Calu3 (cell line): ENCODE measurements around the gene ALCAM. TPM values are rescaled to one million over a fixed set of nuclear protein-coding genes. Genes with fewer than 3 reads are reported as not detected.

Source experiments
- BruUV-seq: library from RNA; stranded (reverse); fragments of 400-500 nt; replicated peaks from 2 replicates; lab custom pipeline; 2021; lab: Mats Ljungman, UMichigan
- CTCF ChIA-PET: fragments of 300-600 bp; sonication (Branson Sonifier 250); formaldehyde crosslinking; loops from one replicate; lab custom pipeline; 2022; ENCODE audit warnings: antibody characterized with exemption; lab: Charles Lee
- DNase-seq: peaks from one replicate; pipeline ENCODE4 v3.0.0; 2022
- H3K27ac Mint-ChIP-seq: one replicate; pipeline ENCODE4 v1.8.0; 2022; ENCODE audit warnings: mixed read lengths; ENCODE audit not compliant: unreplicated experiment
- H3K27me3 Mint-ChIP-seq: one replicate; pipeline ENCODE4 v1.8.0; 2022; ENCODE audit warnings: mixed read lengths; ENCODE audit not compliant: unreplicated experiment
- H3K36me3 Mint-ChIP-seq: one replicate; pipeline ENCODE4 v1.8.0; 2022; ENCODE audit warnings: mild to moderate bottlenecking, moderate library complexity, mixed read lengths; ENCODE audit not compliant: insufficient read depth, unreplicated experiment
- H3K4me1 Mint-ChIP-seq: one replicate; pipeline ENCODE4 v1.8.0; 2022; ENCODE audit warnings: mild to moderate bottlenecking, low read depth, mixed read lengths; ENCODE audit not compliant: unreplicated experiment
- H3K4me3 Mint-ChIP-seq: one replicate; pipeline ENCODE4 v1.8.0; 2022; ENCODE audit warnings: mild to moderate bottlenecking, low read depth, moderate library complexity, mixed read lengths; ENCODE audit not compliant: unreplicated experiment
- H3K9me3 Mint-ChIP-seq: one replicate; pipeline ENCODE4 v1.8.0; 2022; ENCODE audit warnings: low read depth, mixed read lengths; ENCODE audit not compliant: unreplicated experiment
- intact Hi-C: fragments of 100-400 bp; cut with micrococcal nuclease; formaldehyde crosslinking; loops from one replicate; pipeline ENCODE4 v1.10.0; 2022; ENCODE audit not compliant: unreplicated experiment
- total RNA-seq: library from RNA; stranded (reverse); gene quantifications from 2 replicates; pipeline ENCODE4 v1.2.3, GENCODE V29; 2022
- TF ChIP-seq, protein P1 (sequence below): fragments of 200-600 bp; IDR thresholded peaks from one replicate; pipeline ENCODE4 v1.8.0; 2022; ENCODE audit warnings: antibody characterized with exemption; ENCODE audit not compliant: unreplicated experiment

ALCAM gene
- total RNA-seq, 1 experiment from 2014 or later, result 166 TPM

DNA sequence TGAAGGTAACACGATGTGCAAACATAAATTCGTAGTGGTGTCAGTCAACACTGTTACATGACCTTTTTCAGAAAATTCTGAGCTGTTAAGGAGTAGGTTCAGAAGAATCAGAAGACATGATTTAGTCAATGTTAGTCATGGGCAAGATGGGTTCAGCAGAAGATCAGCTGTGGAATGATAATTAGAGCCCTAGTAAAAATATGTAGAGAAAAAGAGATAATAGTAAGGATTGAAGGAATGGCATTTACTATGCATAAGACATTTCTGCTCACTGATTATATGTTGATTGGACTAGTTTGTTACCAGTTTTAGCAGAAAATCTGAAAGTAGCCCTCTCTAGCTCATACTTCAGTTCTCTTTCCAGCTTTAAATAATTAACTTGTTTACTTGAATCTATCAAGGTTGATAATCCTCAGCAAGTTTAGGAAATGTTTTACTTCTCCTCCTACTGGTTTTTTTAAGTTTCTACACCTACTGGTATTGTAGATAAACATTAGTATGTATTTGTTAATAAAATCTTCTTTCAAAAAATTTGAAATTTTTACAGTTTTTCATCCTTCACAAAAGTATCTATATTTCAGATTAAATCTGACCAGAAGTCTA lies 98.6 kb downstream of the ALCAM start:
- no peak overlapping the region for H3K27ac Mint-ChIP-seq
- CTCF ChIA-PET, result no interaction called here
- intact Hi-C loops, result no loop called here

DNA sequence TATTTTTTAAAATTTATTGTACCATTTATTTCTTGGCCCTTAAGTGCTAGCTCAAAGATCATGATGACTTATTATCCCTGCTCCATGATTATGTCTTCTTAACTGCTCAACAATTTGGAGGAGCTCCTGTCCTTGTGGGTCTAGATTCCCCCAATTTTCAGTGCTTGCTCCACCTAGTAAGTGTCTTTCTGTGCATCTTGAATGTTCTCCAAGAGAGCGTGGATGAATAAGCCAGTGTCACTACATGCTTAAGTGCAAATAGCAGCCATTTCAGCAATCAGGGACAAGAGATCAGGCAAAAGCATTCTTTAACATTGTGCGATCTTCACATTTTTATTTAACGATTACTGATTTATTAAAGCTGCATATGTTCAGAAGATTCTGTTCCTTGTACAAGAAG lies 99.4 kb downstream of the ALCAM start:
- intact Hi-C loops, result no loop called here
- H3K4me3 Mint-ChIP-seq, result no peak overlapping the region
- CTCF ChIA-PET, result no interaction called here
- H3K27ac Mint-ChIP-seq, result no peak overlapping the region
- no peaks in the 10 kb centered on the region for H3K27me3 Mint-ChIP-seq
- TF ChIP-seq, protein P1, sequence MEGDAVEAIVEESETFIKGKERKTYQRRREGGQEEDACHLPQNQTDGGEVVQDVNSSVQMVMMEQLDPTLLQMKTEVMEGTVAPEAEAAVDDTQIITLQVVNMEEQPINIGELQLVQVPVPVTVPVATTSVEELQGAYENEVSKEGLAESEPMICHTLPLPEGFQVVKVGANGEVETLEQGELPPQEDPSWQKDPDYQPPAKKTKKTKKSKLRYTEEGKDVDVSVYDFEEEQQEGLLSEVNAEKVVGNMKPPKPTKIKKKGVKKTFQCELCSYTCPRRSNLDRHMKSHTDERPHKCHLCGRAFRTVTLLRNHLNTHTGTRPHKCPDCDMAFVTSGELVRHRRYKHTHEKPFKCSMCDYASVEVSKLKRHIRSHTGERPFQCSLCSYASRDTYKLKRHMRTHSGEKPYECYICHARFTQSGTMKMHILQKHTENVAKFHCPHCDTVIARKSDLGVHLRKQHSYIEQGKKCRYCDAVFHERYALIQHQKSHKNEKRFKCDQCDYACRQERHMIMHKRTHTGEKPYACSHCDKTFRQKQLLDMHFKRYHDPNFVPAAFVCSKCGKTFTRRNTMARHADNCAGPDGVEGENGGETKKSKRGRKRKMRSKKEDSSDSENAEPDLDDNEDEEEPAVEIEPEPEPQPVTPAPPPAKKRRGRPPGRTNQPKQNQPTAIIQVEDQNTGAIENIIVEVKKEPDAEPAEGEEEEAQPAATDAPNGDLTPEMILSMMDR, result no peak
- peaks cover 19% of the 10 kb centered on the region for H3K4me1 Mint-ChIP-seq
- no peaks in the 10 kb centered on the region for H3K36me3 Mint-ChIP-seq
- no peaks in the 10 kb centered on the region for H3K9me3 Mint-ChIP-seq
- DNase-seq, result no peak
- BruUV-seq, result no TSS peak

More for the DNA sequence above, 98.6 kb downstream of the ALCAM start:
- Mint-ChIP-seq H3K9me3 (no peaks in the 10 kb centered on the region), H3K4me1 (peaks cover 21% of the 10 kb centered on the region), H3K36me3 (no peaks in the 10 kb centered on the region), H3K27me3 (no peaks in the 10 kb centered on the region), H3K4me3 (no peak overlapping the region)
- TF ChIP-seq, protein P1, result no peak
- no peak for DNase-seq
- no TSS peak for BruUV-seq

DNA sequence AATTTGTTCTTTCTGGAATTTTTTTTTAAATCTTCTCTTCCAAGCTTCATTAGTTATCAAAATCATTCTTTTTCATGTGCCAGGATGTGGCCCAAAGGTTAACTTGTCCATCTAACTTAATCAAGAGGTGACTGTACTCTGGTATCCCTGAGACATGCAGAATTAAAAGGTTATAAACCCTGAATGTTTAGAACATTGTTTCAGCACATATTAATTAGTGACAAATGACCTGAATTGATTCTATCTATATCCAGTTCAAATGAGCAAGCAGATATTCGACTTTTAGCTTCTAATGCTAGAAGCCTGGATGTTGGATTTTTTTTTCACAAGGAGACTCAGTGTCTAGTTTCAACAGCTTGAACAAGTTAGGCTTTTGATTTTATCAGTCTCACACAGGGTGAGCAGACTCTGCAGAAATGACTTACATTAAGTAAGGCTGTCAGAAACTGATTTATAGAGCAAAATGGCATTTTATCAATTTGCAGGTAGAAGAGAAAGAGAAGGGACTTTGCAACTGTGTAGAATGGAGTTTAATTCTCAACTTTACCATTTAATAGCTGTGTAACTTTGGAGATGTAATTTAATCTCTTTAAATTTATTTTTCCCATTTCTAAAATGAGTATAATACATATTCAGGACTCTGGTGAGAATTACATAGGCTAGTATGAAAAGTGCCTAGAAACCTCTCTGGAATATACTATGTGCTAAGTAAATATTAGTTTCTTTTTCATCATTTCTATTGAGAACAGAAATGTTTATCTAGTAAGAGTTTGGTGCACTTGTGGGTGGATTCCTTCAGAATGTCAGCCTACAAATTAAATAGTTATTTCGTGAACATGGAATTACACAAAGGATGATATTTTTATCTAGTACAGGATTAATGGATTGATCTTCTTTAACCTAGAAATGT lies 100.0 kb downstream of the ALCAM start:
- intact Hi-C loops, result no loop called here
- Mint-ChIP-seq H3K27me3 (no peaks in the 10 kb centered on the region), H3K4me3 (no peak overlapping the region), H3K27ac (no peak overlapping the region), H3K9me3 (no peaks in the 10 kb centered on the region), H3K4me1 (peaks cover 22% of the 10 kb centered on the region), H3K36me3 (no peaks in the 10 kb centered on the region)
- BruUV-seq, result no TSS peak
- DNase-seq, result no peak
- TF ChIP-seq, protein P1, result no peak
- CTCF ChIA-PET, result no interaction called here

DNA sequence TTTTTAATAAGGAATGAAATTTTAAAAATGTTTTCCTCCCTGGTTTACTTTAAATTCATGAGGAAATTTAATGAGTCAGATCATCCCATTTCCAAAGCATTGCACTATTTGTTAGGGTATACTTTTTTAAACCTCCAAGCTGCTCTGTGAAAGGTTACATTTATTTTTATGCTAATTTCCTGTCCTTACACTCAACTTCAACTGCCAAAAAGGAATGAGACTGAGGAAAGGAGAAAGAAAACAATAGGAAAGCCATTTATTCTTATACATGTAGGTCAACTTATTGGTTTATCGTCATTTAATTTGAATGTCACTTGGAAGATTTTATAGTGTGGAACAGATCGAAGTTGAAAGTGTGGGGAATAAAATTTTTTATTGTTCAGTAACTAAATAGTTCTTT lies 104.1 kb downstream of the ALCAM start:
- Mint-ChIP-seq H3K9me3 (peaks cover 2% of the 10 kb centered on the region), H3K36me3 (no peaks in the 10 kb centered on the region), H3K4me1 (peaks cover 29% of the 10 kb centered on the region), H3K27me3 (no peaks in the 10 kb centered on the region), H3K4me3 (no peak overlapping the region), H3K27ac (no peak overlapping the region)
- no peak for DNase-seq
- no TSS peak for BruUV-seq
- intact Hi-C loops, result no loop called here
- TF ChIP-seq, protein P1, result no peak
- CTCF ChIA-PET, result no interaction called here
